OCI-LY3 (cell line): Measurements from ENCODE around the gene NELL1.

ENCODE experiments used
- EZH2phosphoT487 ChIP-seq: fragments of 200-600 bp; shearing (Covaris generic); IDR thresholded peaks from 2 replicates; pipeline ENCODE4 v1.6.1; 2018; ENCODE audit warnings: antibody characterized with exemption, mixed run types, low read depth
- TF ChIP-seq, protein P1 (sequence below): fragments of 200-600, 300-600 bp; sonication (generic); IDR thresholded peaks from 2 replicates; pipeline ENCODE4 v1.5.1; 2014; ENCODE audit warnings: antibody characterized with exemption, low read length, low read depth

DNA sequence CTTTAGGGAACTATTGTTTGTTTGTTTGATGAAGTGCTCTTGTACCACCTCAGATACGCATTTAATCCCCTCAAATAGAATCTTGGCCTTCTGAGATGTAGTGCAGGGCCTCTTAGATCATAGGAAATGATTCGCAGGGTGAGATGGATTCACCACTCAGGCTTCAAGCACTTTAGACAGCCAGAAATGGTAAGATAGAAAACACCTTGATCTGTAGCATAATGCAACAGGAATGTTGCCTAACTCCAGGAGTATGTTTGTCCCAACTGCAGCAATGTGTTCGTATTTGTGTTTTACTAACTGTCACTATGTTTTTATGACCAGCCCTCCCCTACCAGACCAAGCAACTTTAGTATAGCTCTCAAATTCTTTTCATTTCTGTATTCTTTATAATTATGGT lies 761.2 kb downstream of the NELL1 start:
- no peak for TF ChIP-seq EZH2phosphoT487
- TF ChIP-seq, protein P1, sequence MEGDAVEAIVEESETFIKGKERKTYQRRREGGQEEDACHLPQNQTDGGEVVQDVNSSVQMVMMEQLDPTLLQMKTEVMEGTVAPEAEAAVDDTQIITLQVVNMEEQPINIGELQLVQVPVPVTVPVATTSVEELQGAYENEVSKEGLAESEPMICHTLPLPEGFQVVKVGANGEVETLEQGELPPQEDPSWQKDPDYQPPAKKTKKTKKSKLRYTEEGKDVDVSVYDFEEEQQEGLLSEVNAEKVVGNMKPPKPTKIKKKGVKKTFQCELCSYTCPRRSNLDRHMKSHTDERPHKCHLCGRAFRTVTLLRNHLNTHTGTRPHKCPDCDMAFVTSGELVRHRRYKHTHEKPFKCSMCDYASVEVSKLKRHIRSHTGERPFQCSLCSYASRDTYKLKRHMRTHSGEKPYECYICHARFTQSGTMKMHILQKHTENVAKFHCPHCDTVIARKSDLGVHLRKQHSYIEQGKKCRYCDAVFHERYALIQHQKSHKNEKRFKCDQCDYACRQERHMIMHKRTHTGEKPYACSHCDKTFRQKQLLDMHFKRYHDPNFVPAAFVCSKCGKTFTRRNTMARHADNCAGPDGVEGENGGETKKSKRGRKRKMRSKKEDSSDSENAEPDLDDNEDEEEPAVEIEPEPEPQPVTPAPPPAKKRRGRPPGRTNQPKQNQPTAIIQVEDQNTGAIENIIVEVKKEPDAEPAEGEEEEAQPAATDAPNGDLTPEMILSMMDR = no peak
